Endothelial cell of umbilical vein (primary cell): Measurements from ENCODE around the gene PGAP6. TPM values are rescaled to one million over a fixed set of nuclear protein-coding genes. Genes with fewer than 3 reads are reported as not detected.

ENCODE experiments used
- BruUV-seq: library from RNA; stranded (reverse); fragments of 400-500 nt; replicated peaks from 2 replicates; lab custom pipeline; 2021; lab: Mats Ljungman, UMichigan
- CTCF ChIA-PET: fragments of 300-600, 350-600 bp; sonication (Branson Sonifier 250); formaldehyde crosslinking; loops from one replicate; lab custom pipeline; 2021; ENCODE audit warnings: antibody characterized with exemption, inconsistent platforms; lab: Charles Lee
- POLR2A ChIA-PET: fragments of 300-600, 350-600 bp; sonication (Branson Sonifier 250); formaldehyde crosslinking; loops from one replicate; lab custom pipeline; 2021; ENCODE audit warnings: antibody characterized with exemption, inconsistent platforms; lab: Charles Lee
- DNase-seq: peaks from one replicate; pipeline ENCODE4 v3.0.0-alpha.2; 2011; ENCODE audit warnings: low read depth, low spot score
- FAIRE-seq: peaks from 2 replicates; lab custom pipeline; 2011; peaks lifted over from hg19 to GRCh38; lab: Jason Lieb, UNC
- H2AFZ ChIP-seq: 2 replicates; pipeline ENCODE4 v1.6.0; 2012; ENCODE audit warnings: low read depth, low read length, control low read depth, inconsistent platforms
- H3K27ac ChIP-seq: 2 replicates; pipeline ENCODE4 v1.5.1; 2011; ENCODE audit warnings: low read depth, mild to moderate bottlenecking, control low read depth, low read length, moderate library complexity; ENCODE audit not compliant: insufficient read depth
- H3K27me3 ChIP-seq, 2 experiments: 2 replicates each; pipeline versions ENCODE4 v1.6.0 to v1.6.1; 2011; ENCODE audit warnings: low read length in 2 of 2, mixed read lengths in 1 of 2; ENCODE audit not compliant: control insufficient read depth in 2 of 2, insufficient read depth in 2 of 2
- H3K36me3 ChIP-seq, 2 experiments: 2 replicates in 1 of 2; 3 replicates in 1 of 2; pipeline ENCODE4 v1.5.1; 2011; ENCODE audit warnings: low read length in 2 of 2, mild to moderate bottlenecking in 1 of 2, moderate library complexity in 1 of 2; ENCODE audit not compliant: control insufficient read depth in 2 of 2, insufficient read depth in 2 of 2; ENCODE audit errors: extremely low read depth in 1 of 2
- H3K4me1 ChIP-seq: 3 replicates; pipeline ENCODE4 v1.5.1; 2011; ENCODE audit warnings: mild to moderate bottlenecking, low read length; ENCODE audit not compliant: control insufficient read depth, insufficient read depth; ENCODE audit errors: extremely low read depth
- H3K4me2 ChIP-seq: 2 replicates; pipeline ENCODE4 v1.6.1; 2011; ENCODE audit warnings: low read length, control low read depth, mixed read lengths; ENCODE audit not compliant: insufficient read depth
- H3K4me3 ChIP-seq, 3 experiments: fragments of 200-600 bp in 1 of 3; sonication (generic), shearing (Covaris generic) in 1 of 3; replicated peaks in 1 of 3; 2 replicates each; pipeline ENCODE4 v1.5.1; 2011 to 2016; ENCODE audit warnings: control low read depth in 3 of 3, low read length in 3 of 3, mild to moderate bottlenecking in 2 of 3, inconsistent platforms in 1 of 3, low read depth in 1 of 3, moderate library complexity in 1 of 3; ENCODE audit not compliant: insufficient read depth in 1 of 3
- H3K79me2 ChIP-seq: 2 replicates; pipeline ENCODE4 v1.6.0; 2012; ENCODE audit warnings: low read length, inconsistent platforms; ENCODE audit not compliant: control insufficient read depth, insufficient read depth
- H3K9ac ChIP-seq: replicated peaks from 2 replicates; pipeline ENCODE3; 2011; ENCODE audit warnings: low read length, control low read depth; ENCODE audit not compliant: insufficient read depth; ENCODE audit errors: extremely low read depth
- H3K9me1 ChIP-seq: replicated peaks from 3 replicates; pipeline ENCODE4 v1.6.0; 2011; ENCODE audit warnings: mild to moderate bottlenecking, low read length; ENCODE audit not compliant: control insufficient read depth, insufficient read depth; ENCODE audit errors: extremely low read depth
- H3K9me3 ChIP-seq: replicated peaks from 2 replicates; pipeline ENCODE4 v1.5.1; 2012; ENCODE audit warnings: low read length, inconsistent platforms; ENCODE audit not compliant: control insufficient read depth, insufficient read depth
- H4K20me1 ChIP-seq: replicated peaks from 2 replicates; pipeline ENCODE3; 2011; ENCODE audit warnings: mild to moderate bottlenecking, low read length; ENCODE audit not compliant: control insufficient read depth, insufficient read depth; ENCODE audit errors: extremely low read depth
- CTCF ChIP-seq, 2 donors: IDR thresholded peaks; 1 replicate in 1 of 2; 2 replicates in 1 of 2; pipeline ENCODE4 v1.5.1; 2011; ENCODE audit warnings: low read length in 2 of 2, mild to moderate bottlenecking in 2 of 2, moderate library complexity in 2 of 2, control low read depth in 1 of 2, inconsistent platforms in 1 of 2, low read depth in 1 of 2; ENCODE audit not compliant: insufficient read depth in 1 of 2; ENCODE audit errors: extremely low read depth in 1 of 2
- EZH2 ChIP-seq: IDR thresholded peaks from 2 replicates; pipeline ENCODE4 v1.6.1; 2012; ENCODE audit warnings: borderline replicate concordance, low read depth, mild to moderate bottlenecking, moderate library complexity, low read length, inconsistent platforms; ENCODE audit not compliant: severe bottlenecking
- FOS ChIP-seq: IDR thresholded peaks from 2 replicates; pipeline ENCODE4 v1.6.1; 2011; ENCODE audit warnings: mild to moderate bottlenecking, low read length, moderate library complexity, borderline replicate concordance; ENCODE audit not compliant: insufficient read depth
- GATA2 ChIP-seq: IDR thresholded peaks from 2 replicates; pipeline ENCODE4 v1.7.0; 2011; ENCODE audit warnings: low read depth, mild to moderate bottlenecking, moderate library complexity, mixed read lengths, low read length; ENCODE audit not compliant: insufficient read length, insufficient read depth
- MAX ChIP-seq: IDR thresholded peaks from 2 replicates; pipeline ENCODE4 v1.6.1; 2011; ENCODE audit not compliant: insufficient read depth, insufficient read length
- POLR2A ChIP-seq: IDR thresholded peaks from 2 replicates; pipeline ENCODE4 v1.6.1; 2012; ENCODE audit warnings: low read depth, mild to moderate bottlenecking, control low read depth, low read length
- POLR2AphosphoS5 ChIP-seq: IDR thresholded peaks from 2 replicates; pipeline ENCODE4 v1.6.1; 2012; ENCODE audit warnings: low read depth, mild to moderate bottlenecking, control low read depth, low read length, moderate library complexity; ENCODE audit not compliant: insufficient read depth
- dilution Hi-C: fragments of 300-500 bp; cut with MboI; formaldehyde crosslinking; loops from one replicate; pipeline ENCODE4 v1.15.0; 2019; ENCODE audit warnings: low sequenced_read_pairs; ENCODE audit not compliant: extremely low pct_ligation_motif_present
- intact Hi-C: fragments of 100-400 bp; cut with micrococcal nuclease; formaldehyde crosslinking; loops from one replicate; pipeline ENCODE4 v1.10.0; 2022
- polyA plus RNA-seq, 4 experiments: library from polyadenylated mRNA; depleted of rRNA in 3 of 4; stranded (reverse) in 3 of 4; unstranded in 1 of 4; fragments of >200 nt; gene quantifications; 2 replicates each; pipeline versions ENCODE4 v1.2.1 to v1.2.3, GENCODE V29; 2011 to 2012; ENCODE audit warnings: missing spikeins in 1 of 4
- total RNA-seq: library from RNA; stranded (reverse); gene quantifications from 2 replicates; pipeline ENCODE4 v1.2.3, GENCODE V29; 2021

Gene PGAP6
- total and polyA plus RNA-seq, 2 donors (not counting 3 experiments of a cell fraction or from before 2014, with no cell fraction given), result 89.8 to 365 TPM

GRCh38 chr16:396605-397004 is 14.8 kb upstream of the PGAP6 start:
- ChIA-PET POLR2A (interaction anchor here (0.6 kb wide), 1 partner anchor 9 kb away, joined by 3 read pairs; no protein-coding TSS in a partner anchor), CTCF (interaction anchor here (0.8 kb wide), 2 partner anchors 28 to 101 kb away, joined by 3 read pairs; partner anchors contain the start of gene RAB11FIP3)
- Histone ChIP-seq H3K27me3 (no peaks in the 10 kb centered on the region), H3K27ac (no peak overlapping the region), H3K4me2 (peak overlapping the region; percentile 67), H2AFZ (peak overlapping the region; percentile 77), H3K4me1 (peaks cover 10% of the 10 kb centered on the region), H3K36me3 (peaks cover 0 to 7% of the 10 kb centered on the region in 2 experiments), H3K79me2 (peaks cover 5% of the 10 kb centered on the region), H3K9me1 (no peaks in the 10 kb centered on the region), H3K4me3 (peak overlapping the region in 2 of 3 experiments; percentile 57 to 72), H3K9ac (peak overlapping the region; percentile 71), H4K20me1 (no peaks in the 10 kb centered on the region), H3K9me3 (no peaks in the 10 kb centered on the region)
- dilution Hi-C loops, result no loop called here
- BruUV-seq, result no TSS peak
- intact Hi-C loops, result loop anchor here (1.0 to 2.0 kb wide), 2 partner anchors 12 to 130 kb away; partner anchors contain the start of gene CAPN15
- no peak for TF ChIP-seq GATA2
- TF ChIP-seq POLR2AphosphoS5, result no peak
- TF ChIP-seq CTCF (IDR thresholded peaks at IDR 0.05; ENCODE audit: extremely low read depth in 1 of 2, insufficient read depth in 1 of 2, low read depth in 1 of 2, low read length in 2 of 2), result no peak
- TF ChIP-seq FOS, result no peak
- TF ChIP-seq POLR2A, result no peak
- TF ChIP-seq MAX, result peak; percentile 18
- TF ChIP-seq EZH2, result no peak
- DNase-seq (peak; percentile 55), FAIRE-seq (peak; percentile 71)
